Common myeloid progenitor, CD34-positive (primary cell): Measurements from ENCODE around the gene RUVBL2.

Experiments
- CTCF ChIA-PET: fragments of 350-600 bp; sonication (Branson Sonifier 250); formaldehyde crosslinking; loops from one replicate; lab custom pipeline; 2021; ENCODE audit warnings: antibody characterized with exemption; lab: Charles Lee
- POLR2A ChIA-PET: fragments of 350-600 bp; sonication (Branson Sonifier 250); formaldehyde crosslinking; loops from one replicate; lab custom pipeline; 2021; ENCODE audit warnings: antibody characterized with exemption; lab: Charles Lee
- DNase-seq, 3 donors: peaks; one replicate each; pipeline versions ENCODE4 v3.0.0 to v3.0.0-alpha.2; 2013
- H3K27ac ChIP-seq, 2 experiments: 1 replicate in 1 of 2; 2 replicates in 1 of 2; pipeline ENCODE4 v1.7.0; 2013; ENCODE audit warnings: inconsistent platforms in 2 of 2, low read length in 2 of 2, mild to moderate bottlenecking in 2 of 2, low read depth in 1 of 2, moderate library complexity in 1 of 2; ENCODE audit not compliant: severe bottlenecking in 2 of 2, insufficient read depth in 1 of 2, poor library complexity in 1 of 2
- H3K27me3 ChIP-seq, 5 experiments: replicated peaks in 2 of 5; 1 replicate in 3 of 5; 2 replicates in 2 of 5; pipeline versions ENCODE4 v1.6.1 to v1.7.0; 2013; ENCODE audit warnings: low read length in 4 of 5, mild to moderate bottlenecking in 2 of 5, moderate library complexity in 2 of 5, inconsistent platforms in 1 of 5; ENCODE audit not compliant: insufficient read depth in 5 of 5, control insufficient read depth in 4 of 5
- H3K36me3 ChIP-seq, 4 experiments: 1 replicate in 2 of 4; 2 replicates in 2 of 4; pipeline versions ENCODE4 v1.6.1 to v1.7.0; 2013; ENCODE audit warnings: low read length in 3 of 4, control low read depth in 1 of 4, mild to moderate bottlenecking in 1 of 4; ENCODE audit not compliant: control insufficient read depth in 4 of 4, insufficient read depth in 4 of 4
- H3K4me1 ChIP-seq, 4 experiments: 1 replicate in 3 of 4; 2 replicates in 1 of 4; pipeline versions ENCODE4 v1.6.1 to v1.7.1; 2013; ENCODE audit warnings: low read length in 3 of 4, mild to moderate bottlenecking in 3 of 4, control low read depth in 1 of 4, inconsistent platforms in 1 of 4, moderate library complexity in 1 of 4; ENCODE audit not compliant: control insufficient read depth in 4 of 4, insufficient read depth in 4 of 4; ENCODE audit errors: control extremely low read depth in 1 of 4
- H3K4me3 ChIP-seq, 7 experiments: 1 replicate in 4 of 7; 2 replicates in 3 of 7; pipeline versions ENCODE4 v1.5.1 to v1.7.0; 2013; ENCODE audit warnings: mild to moderate bottlenecking in 7 of 7, low read length in 6 of 7, moderate library complexity in 6 of 7, inconsistent platforms in 2 of 7, low read depth in 2 of 7, control low read depth in 1 of 7; ENCODE audit not compliant: insufficient read depth in 4 of 7, control insufficient read depth in 1 of 7; ENCODE audit errors: extremely low read depth in 1 of 7
- H3K9me3 ChIP-seq, 5 experiments: 1 replicate in 4 of 5; 2 replicates in 1 of 5; pipeline versions ENCODE4 v1.6.1 to v1.7.1; 2013; ENCODE audit warnings: low read length in 4 of 5, mild to moderate bottlenecking in 2 of 5, inconsistent platforms in 1 of 5, low read depth in 1 of 5, moderate library complexity in 1 of 5; ENCODE audit not compliant: control insufficient read depth in 4 of 5, insufficient read depth in 2 of 5; ENCODE audit errors: control extremely low read depth in 1 of 5
- WGBS: methylation state at CpG from one replicate; pipeline ENCODE4 v1.1.5; 2013; ENCODE audit not compliant: insufficient coverage; 5-methylcytosine and 5-hydroxymethylcytosine counted together

RUVBL2 gene

DNA sequence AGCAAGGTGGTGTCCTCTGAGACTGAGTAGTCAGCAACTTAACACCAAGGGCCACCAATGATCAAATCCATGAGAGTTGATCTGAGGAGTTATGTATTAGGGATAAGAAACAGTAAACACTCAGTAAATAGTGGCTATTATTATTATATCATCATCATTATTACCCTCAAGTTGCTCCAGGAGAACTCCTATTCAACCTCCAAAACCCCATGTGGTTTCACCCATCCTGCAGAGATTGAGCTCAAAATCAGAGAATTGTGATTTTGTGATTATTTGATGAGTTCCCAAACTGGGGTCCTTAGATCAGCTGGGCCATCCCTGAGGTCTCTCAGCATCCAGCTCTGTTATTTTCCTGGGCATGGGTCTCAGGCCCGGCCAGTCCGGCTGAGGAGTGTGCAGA, 67.3 kb downstream of the RUVBL2 start:
- no peaks in the 10 kb centered on the region for H3K9me3 ChIP-seq
- ChIA-PET POLR2A (no interaction called here), CTCF (interaction anchor here (0.9 to 1.5 kb wide), 3 partner anchors 8 to 44 kb away, joined by 3 to 4 read pairs (median 3); no protein-coding TSS in a partner anchor)
- no peak overlapping the region for H3K4me3 ChIP-seq
- no peak overlapping the region for H3K27ac ChIP-seq
- no peaks in the 10 kb centered on the region for H3K36me3 ChIP-seq
- DNase-seq, result no peak
- H3K4me1 ChIP-seq, result peaks cover 0 to 24% (median 17%) of the 10 kb centered on the region in 4 experiments
- H3K27me3 ChIP-seq, result peaks cover 0 to 96% (median 23%) of the 10 kb centered on the region in 5 experiments
- WGBS, result 90% methylated on average over 2 of the region's 2 CpGs

- peak in 1 of 3 donors; percentile 25 for DNase-seq
- Histone ChIP-seq H3K36me3 (no peaks in the 10 kb centered on the region), H3K4me1 (peaks cover 0 to 20% (median 13%) of the 10 kb centered on the region in 4 experiments), H3K27ac (no peak overlapping the region), H3K9me3 (no peaks in the 10 kb centered on the region), H3K4me3 (no peak overlapping the region), H3K27me3 (peaks cover 0 to 96% (median 25%) of the 10 kb centered on the region in 5 experiments)
- CTCF ChIA-PET, result interaction anchor here (1.5 kb wide), 1 partner anchor 8 kb away, joined by 4 read pairs; no protein-coding TSS in a partner anchor
- 43% methylated on average over 22 of the region's 25 CpGs for WGBS
- POLR2A ChIA-PET, result no interaction called here
These were observed 67.8 kb downstream of the RUVBL2 start for GRCh38 chr19:49061445-49061844.

DNA sequence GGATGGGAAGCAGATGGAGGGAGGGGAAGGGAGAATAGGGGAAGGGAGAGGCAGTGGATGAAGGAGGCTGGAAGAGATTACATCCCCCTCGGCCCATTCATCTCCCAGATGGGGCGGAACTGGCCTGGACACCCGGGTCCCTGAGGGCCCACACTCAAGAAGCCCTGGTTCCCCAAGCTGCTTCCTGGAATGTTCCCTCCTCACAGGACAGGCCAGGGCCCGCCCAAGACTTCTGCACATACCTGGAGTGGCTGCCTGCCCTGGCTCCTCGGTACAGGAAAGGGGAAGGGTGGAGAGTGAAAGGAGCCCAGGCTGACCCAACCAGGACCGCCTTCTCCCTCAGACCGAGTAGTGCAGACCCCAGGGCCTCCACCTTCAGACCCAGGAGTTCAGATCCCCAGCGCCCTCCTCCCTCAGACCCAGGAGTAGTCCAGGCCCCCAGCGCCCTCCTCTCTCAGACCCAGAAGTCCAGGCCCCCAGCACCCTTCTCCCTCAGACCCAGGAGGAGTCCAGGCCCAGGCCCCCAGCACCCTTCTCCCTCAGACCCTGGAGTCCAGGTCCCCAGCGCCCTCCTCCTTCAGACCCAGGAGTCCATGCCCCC, 70.4 kb downstream of the RUVBL2 start:
- Histone ChIP-seq H3K36me3 (no peaks in the 10 kb centered on the region), H3K27me3 (peaks cover 2 to 93% (median 31%) of the 10 kb centered on the region in 5 experiments), H3K27ac (no peak overlapping the region), H3K9me3 (peaks cover 0 to 3% (median 0%) of the 10 kb centered on the region in 5 experiments), H3K4me3 (no peak overlapping the region), H3K4me1 (peaks cover 0 to 6% (median 0%) of the 10 kb centered on the region in 4 experiments)
- ChIA-PET POLR2A (no interaction called here), CTCF (no interaction called here)
- no peak for DNase-seq
- 57% methylated on average over 5 of the region's 10 CpGs for WGBS

DNA sequence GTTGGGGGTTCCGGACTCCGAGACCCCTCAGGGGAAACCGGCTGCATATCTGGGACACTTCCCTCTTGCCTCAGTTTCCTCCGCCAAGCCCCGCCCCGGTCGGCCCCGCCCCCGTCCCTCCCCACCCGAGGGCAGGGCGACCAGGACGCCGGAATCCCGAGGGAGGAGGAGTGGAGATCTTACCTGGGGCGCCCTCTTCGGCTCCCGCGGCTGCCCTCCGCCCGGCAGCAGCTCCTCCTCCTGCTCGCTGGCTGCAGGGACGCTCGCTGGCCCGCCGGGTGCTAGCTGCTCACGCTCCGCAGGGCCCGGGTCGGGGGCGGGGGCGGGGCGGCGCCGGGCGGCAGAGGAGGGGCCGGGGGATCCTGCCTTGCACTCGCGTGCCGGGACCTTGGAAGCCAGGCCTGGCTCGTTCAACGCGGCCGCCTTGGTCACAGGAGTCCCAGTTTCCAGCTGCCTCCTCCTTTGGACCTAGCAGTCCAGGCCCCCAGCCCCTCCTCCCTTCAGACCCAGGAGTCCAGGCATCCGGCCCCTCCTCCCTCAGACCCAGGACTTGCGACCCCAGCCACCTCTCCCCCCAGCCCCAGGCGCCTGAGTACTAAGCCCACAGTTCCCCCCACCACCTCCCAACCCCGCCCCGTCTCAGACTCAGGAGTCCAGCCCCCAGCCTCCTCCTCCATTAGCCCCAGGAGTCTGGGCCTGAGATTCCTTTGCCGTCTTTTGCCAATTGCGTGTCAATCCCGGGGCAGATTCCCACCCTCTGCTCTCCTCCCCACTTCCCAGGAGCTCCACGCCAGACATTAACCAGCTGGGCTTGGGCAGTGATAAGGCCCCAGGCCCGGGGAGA, 71.3 kb downstream of the RUVBL2 start, which contains the start of gene NTF4:
Gene NTF4 (minus strand): TSS at position 51 of the 844 bp plus-strand sequence. CDS start 2,821 bp downstream, outside the sequence.
- peaks cover 8 to 96% (median 30%) of the 10 kb centered on the region in 5 experiments for H3K27me3 ChIP-seq
- no peaks in the 10 kb centered on the region for H3K36me3 ChIP-seq
- H3K27ac ChIP-seq, result no peak within 1 kb of the TSS
- peak in 1 of 3 donors; percentile 30 for DNase-seq
- WGBS, result 7% methylated on average over 29 of the region's 53 CpGs
- peaks cover 0 to 4% (median 1%) of the 10 kb centered on the region in 5 experiments for H3K9me3 ChIP-seq
- CTCF ChIA-PET, result no interaction called here
- POLR2A ChIA-PET, result no interaction called here
- peak within 1 kb of the TSS in 1 of 7 experiments; percentile 16 for H3K4me3 ChIP-seq
- peaks cover 0 to 6% (median 0%) of the 10 kb centered on the region in 4 experiments for H3K4me1 ChIP-seq
